Measurements from ENCODE around the gene ZNF48.

The ZNF48 gene

GRCh38 chr16:30395155-30395991 is at the start of gene ZNF48:
ZNF48 (plus strand) TSS chr16:30395420; CDS start chr16:30395795, 375 bp downstream.
- DNase-seq (ENCODE audit: low read depth in 1 of 2, low spot score in 1 of 2), result peak in 1 of 2 donors; percentile 58

GRCh38 chr16:30346286-30346685 is 48.9 kb upstream of the ZNF48 start:
- DNase-seq (ENCODE audit: low read depth in 1 of 2, low spot score in 1 of 2), result no peak

GRCh38 chr16:30348113-30348512 is 47.1 kb upstream of the ZNF48 start:
- no peak for DNase-seq (ENCODE audit: low read depth in 1 of 2, low spot score in 1 of 2)

- DNase-seq (ENCODE audit: low read depth in 1 of 2, low spot score in 1 of 2), result no peak
Observed at GRCh38 chr16:30348929-30349328, 46.3 kb upstream of the ZNF48 start.

- DNase-seq (ENCODE audit: low read depth in 1 of 2, low spot score in 1 of 2), result no peak
Observed at GRCh38 chr16:30349675-30350074, 45.5 kb upstream of the ZNF48 start.

GRCh38 chr16:30350134-30350871 is 44.9 kb upstream of the ZNF48 start:
- no peak for DNase-seq (ENCODE audit: low read depth in 1 of 2, low spot score in 1 of 2)

GRCh38 chr16:30351001-30351441 is 44.2 kb upstream of the ZNF48 start:
- no peak for DNase-seq (ENCODE audit: low read depth in 1 of 2, low spot score in 1 of 2)

GRCh38 chr16:30351586-30352419 is 43.4 kb upstream of the ZNF48 start:
- DNase-seq (ENCODE audit: low read depth in 1 of 2, low spot score in 1 of 2), result no peak

- DNase-seq (ENCODE audit: low read depth in 1 of 2, low spot score in 1 of 2), result no peak
Observed at GRCh38 chr16:30352488-30353401, 42.5 kb upstream of the ZNF48 start.

GRCh38 chr16:30353438-30354129 is 41.6 kb upstream of the ZNF48 start:
- DNase-seq (ENCODE audit: low read depth in 1 of 2, low spot score in 1 of 2), result no peak

- DNase-seq (ENCODE audit: low read depth in 1 of 2, low spot score in 1 of 2), result no peak
Observed at GRCh38 chr16:30354423-30355143, 40.6 kb upstream of the ZNF48 start.

- peak; percentile 76 for DNase-seq (ENCODE audit: low read depth in 1 of 2, low spot score in 1 of 2)
Observed at GRCh38 chr16:30355144-30355953, 39.9 kb upstream of the ZNF48 start, which contains the start of gene CD2BP2. CD2BP2 (minus strand) TSS chr16:30355308; CDS start chr16:30354681, 627 bp downstream.

GRCh38 chr16:30355954-30356308 is 39.3 kb upstream of the ZNF48 start:
- DNase-seq (ENCODE audit: low read depth in 1 of 2, low spot score in 1 of 2), result no peak

GRCh38 chr16:30356401-30357084 is 38.7 kb upstream of the ZNF48 start:
- no peak for DNase-seq (ENCODE audit: low read depth in 1 of 2, low spot score in 1 of 2)

- DNase-seq (ENCODE audit: low read depth in 1 of 2, low spot score in 1 of 2), result no peak
Observed at GRCh38 chr16:30357085-30357714, 38.0 kb upstream of the ZNF48 start.

GRCh38 chr16:30357715-30358576 is 37.3 kb upstream of the ZNF48 start:
- no peak for DNase-seq (ENCODE audit: low read depth in 1 of 2, low spot score in 1 of 2)

Measured in stimulated activated CD4-positive, alpha-beta T cell treated with anti-CD3 and anti-CD28 coated beads, Interleukin-15, amount 100 ng/mL, for 1 hour (primary cell).